ENCODE data around the gene GLI1. TPM values are rescaled to one million over a fixed set of nuclear protein-coding genes. Genes with fewer than 3 reads are reported as not detected.

GLI1 gene
- total RNA-seq, 1 experiment from 2014 or later: 6.4 TPM

GRCh38 chr12:57452181-57452936 lies 7.2 kb upstream of the GLI1 start (continued):
- no peak for TF ChIP-seq REST (IDR thresholded peaks at IDR 0.05; ENCODE audit: low read depth)
- no peak for TF ChIP-seq POLR2AphosphoS5 (IDR thresholded peaks at IDR 0.05; ENCODE audit: low read depth, low read length)
- TF ChIP-seq ZFX (IDR thresholded peaks at IDR 0.05): no peak
- no peak for TF ChIP-seq CTCF (IDR thresholded peaks at IDR 0.05 in 2 of 3, conservative IDR thresholded peaks at IDR 0.05 in 1 of 3; ENCODE audit: borderline replicate concordance in 1 of 3, insufficient read depth in 1 of 3, low read depth in 2 of 3, low read length in 2 of 3)

GRCh38 chr12:57452937-57453509 lies 6.6 kb upstream of the GLI1 start:
- CTCF ChIA-PET: interaction anchor here (0.6 to 3.5 kb wide), 24 partner anchors 8 to 240 kb away, joined by 3 to 75 read pairs (median 5); no protein-coding TSS in a partner anchor
- no peaks in the 10 kb centered on the region for H3K36me3 ChIP-seq (ENCODE audit: control insufficient read depth in 1 of 2, insufficient read depth in 2 of 2, low read length in 2 of 2)
- H4K20me1 ChIP-seq (ENCODE audit: insufficient read depth): no peaks in the 10 kb centered on the region

More at GRCh38 chr12:57452937-57453509, 6.6 kb upstream of the GLI1 start:
- Histone ChIP-seq H3K9me2 (ENCODE audit: insufficient read depth) (no peaks in the 10 kb centered on the region), H3K9me3 (ENCODE audit: control insufficient read depth in 1 of 2, insufficient read depth in 1 of 2, low read depth in 1 of 2, low read length in 2 of 2) (no peaks in the 10 kb centered on the region), H3K79me2 (ENCODE audit: insufficient read depth, low read length) (no peaks in the 10 kb centered on the region), H3K4me3 (replicated peaks in 1 of 2; ENCODE audit: low read depth in 1 of 2, low read length in 2 of 2) (no peak overlapping the region), H3K27ac (ENCODE audit: low read depth, low read length) (no peak overlapping the region), H2AFZ (ENCODE audit: low read depth, low read length, poor library complexity, severe bottlenecking) (no peak overlapping the region), H3K4me2 (ENCODE audit: low read length) (peak overlapping the region; percentile 13; the same call in 1 of the 2 replicates), H3K9ac (ENCODE audit: low read length) (no peak overlapping the region), H3K4me1 (ENCODE audit: control insufficient read depth in 1 of 2, insufficient read depth in 2 of 2, low read length in 2 of 2) (peaks cover 21 to 34% of the 10 kb centered on the region in 2 experiments), H3K27me3 (ENCODE audit: insufficient read depth, low read length) (no peaks in the 10 kb centered on the region)
- TF ChIP-seq SP1 (IDR thresholded peaks at IDR 0.05; ENCODE audit: low read depth): no peak
- peak in 2 of 3 experiments; percentile 94 to 96; a peak in 4 of 6 replicates for TF ChIP-seq CTCF (IDR thresholded peaks at IDR 0.05 in 2 of 3, conservative IDR thresholded peaks at IDR 0.05 in 1 of 3; ENCODE audit: borderline replicate concordance in 1 of 3, insufficient read depth in 1 of 3, low read depth in 2 of 3, low read length in 2 of 3)
- ATAC-seq (peak; percentile 81), DNase-seq (ENCODE audit: low read depth, low spot score) (no peak)
- BruUV-seq (replicated peaks): no TSS peak
- intact Hi-C loops (cut with micrococcal nuclease): loop anchor here (1.0 to 2.0 kb wide), 3 partner anchors 146 to 240 kb away; no protein-coding TSS in a partner anchor
- POLR2A ChIA-PET: interaction anchor here (0.6 to 1.6 kb wide), 4 partner anchors 23 to 210 kb away, joined by 3 to 5 read pairs (median 4); no protein-coding TSS in a partner anchor
- RAD21 ChIA-PET (ENCODE audit: low non-redundant PET in 1 of 2, low total read pairs in 2 of 2, uncharacterized antibody in 2 of 2, unreplicated experiment in 2 of 2): interaction anchor here (0.8 to 2.0 kb wide), 7 partner anchors 145 to 191 kb away, joined by 3 to 9 read pairs (median 5); no protein-coding TSS in a partner anchor

Data from HCT116 (cell line).